HCT116 (cell line): ENCODE results near the gene TMEM209. TPM values are rescaled to one million over a fixed set of nuclear protein-coding genes. Genes with fewer than 3 reads are reported as not detected.

Experiments
- ATAC-seq: fragments of 200-7000 bp; cut with Tn5 transposase; 2 replicates; pipeline ENCODE4 v1.9.1; 2020; ENCODE audit warnings: mild to moderate bottlenecking, moderate library complexity
- BruUV-seq: library from RNA; stranded (reverse); fragments of 400-500 nt; replicated peaks from 2 replicates; lab custom pipeline; 2021; lab: Mats Ljungman, UMichigan
- CTCF ChIA-PET: fragments of 300-600 bp; sonication (Branson Sonifier 250); formaldehyde crosslinking; loops from one replicate; lab custom pipeline; 2021; ENCODE audit warnings: antibody characterized with exemption; lab: Charles Lee
- POLR2A ChIA-PET: fragments of 300-600, 350-600 bp; sonication (Branson Sonifier 250); formaldehyde crosslinking; loops from one replicate; lab custom pipeline; 2021; ENCODE audit warnings: antibody characterized with exemption; lab: Charles Lee
- RAD21 ChIA-PET, 2 experiments: fragments of 300-600 bp; sonication (Branson Sonifier 250); formaldehyde crosslinking; loops; one replicate each; lab custom pipeline; 2023; ENCODE audit warnings: low total read pairs in 2 of 2; ENCODE audit not compliant: uncharacterized antibody in 2 of 2, unreplicated experiment in 2 of 2, low non-redundant PET in 1 of 2; lab: Charles Lee
- DNase-seq: peaks from one replicate; pipeline ENCODE4 v3.0.0-alpha.2; 2010; ENCODE audit warnings: low read depth, low spot score
- H2AFZ ChIP-seq: fragments of 200-600 bp; shearing (Covaris generic), sonication (generic); 2 replicates; pipeline ENCODE4 v1.6.1; 2017; ENCODE audit warnings: low read depth, mixed run types, mixed read lengths, antibody characterized with exemption, low read length; ENCODE audit not compliant: poor library complexity, severe bottlenecking
- H3K27ac ChIP-seq: 2 replicates; pipeline ENCODE4 v1.5.1; 2012; ENCODE audit warnings: low read depth, low read length
- H3K27me3 ChIP-seq: fragments of 200-600 bp; sonication (generic); 2 replicates; pipeline ENCODE4 v1.6.1; 2016; ENCODE audit warnings: mixed run types, low read length, mixed read lengths; ENCODE audit not compliant: insufficient read depth
- H3K36me3 ChIP-seq, 2 experiments: fragments of 200-500 bp in 1 of 2; fragments of 200-600 bp in 1 of 2; sonication (Bioruptor generic) in 1 of 2; sonication (generic) in 1 of 2; 2 replicates each; pipeline versions ENCODE4 v1.5.1 to v1.6.1; 2014 to 2016; ENCODE audit warnings: low read length in 2 of 2, inconsistent platforms in 1 of 2, mixed read lengths in 1 of 2, mixed run types in 1 of 2; ENCODE audit not compliant: insufficient read depth in 2 of 2, control insufficient read depth in 1 of 2
- H3K4me1 ChIP-seq, 2 experiments: fragments of 200-600 bp in 1 of 2; sonication (generic) in 1 of 2; 2 replicates each; pipeline versions ENCODE4 v1.5.1 to v1.6.1; 2012 to 2017; ENCODE audit warnings: low read length in 2 of 2, inconsistent platforms in 1 of 2, mild to moderate bottlenecking in 1 of 2, mixed read lengths in 1 of 2, mixed run types in 1 of 2, moderate library complexity in 1 of 2; ENCODE audit not compliant: insufficient read depth in 2 of 2, control insufficient read depth in 1 of 2
- H3K4me2 ChIP-seq: fragments of 200-600 bp; sonication (generic); 2 replicates; pipeline ENCODE4 v1.6.1; 2017; ENCODE audit warnings: mixed run types, low read length, mixed read lengths
- H3K4me3 ChIP-seq, 2 experiments: fragments of 200-600 bp in 1 of 2; sonication (generic) in 1 of 2; replicated peaks in 1 of 2; 2 replicates each; pipeline ENCODE4 v1.5.1; 2011 to 2016; ENCODE audit warnings: low read length in 2 of 2, control low read depth in 1 of 2, low read depth in 1 of 2, mild to moderate bottlenecking in 1 of 2, mixed read lengths in 1 of 2, mixed run types in 1 of 2
- H3K79me2 ChIP-seq: fragments of 200-600 bp; sonication (generic); 2 replicates; pipeline ENCODE4 v1.6.1; 2017; ENCODE audit warnings: mild to moderate bottlenecking, mixed run types, low read length, moderate library complexity, mixed read lengths; ENCODE audit not compliant: insufficient read depth
- H3K9ac ChIP-seq: fragments of 200-600 bp; sonication (generic); 2 replicates; pipeline ENCODE4 v1.6.1; 2016; ENCODE audit warnings: low read length, mixed read lengths
- H3K9me2 ChIP-seq: fragments of 200-600 bp; sonication (generic), shearing (Covaris generic); 2 replicates; pipeline ENCODE4 v1.6.1; 2017; ENCODE audit warnings: mixed run types, mild to moderate bottlenecking, moderate library complexity; ENCODE audit not compliant: insufficient read depth
- H3K9me3 ChIP-seq, 2 experiments: fragments of 200-500 bp in 1 of 2; fragments of 200-600 bp in 1 of 2; sonication (Bioruptor generic) in 1 of 2; sonication (generic) in 1 of 2; 2 replicates each; pipeline ENCODE4 v1.6.1; 2014 to 2017; ENCODE audit warnings: low read length in 2 of 2, mixed read lengths in 2 of 2, inconsistent platforms in 1 of 2, low read depth in 1 of 2, mild to moderate bottlenecking in 1 of 2, mixed run types in 1 of 2, moderate library complexity in 1 of 2; ENCODE audit not compliant: control insufficient read depth in 1 of 2, insufficient read depth in 1 of 2
- H4K20me1 ChIP-seq: fragments of 200-600 bp; sonication (generic), shearing (Covaris generic); 2 replicates; pipeline ENCODE4 v1.6.1; 2017; ENCODE audit warnings: mixed run types, mild to moderate bottlenecking, moderate library complexity; ENCODE audit not compliant: insufficient read depth
- ATF3 ChIP-seq: IDR thresholded peaks from 2 replicates; pipeline ENCODE4 v1.6.1; 2012
- CBX3 ChIP-seq: IDR thresholded peaks from 2 replicates; pipeline ENCODE4 v1.6.1; 2012; ENCODE audit warnings: low read depth
- CEBPB ChIP-seq: IDR thresholded peaks from 2 replicates; pipeline ENCODE4 v1.6.1; 2012; ENCODE audit warnings: low read depth
- CTCF ChIP-seq, 3 experiments: fragments of 200-600 bp in 1 of 3; sonication (generic) in 1 of 3; IDR thresholded peaks in 2 of 3; conservative IDR thresholded peaks in 1 of 3; 2 replicates each; pipeline ENCODE4 v1.5.1; 2012 to 2017; ENCODE audit warnings: low read depth in 2 of 3, low read length in 2 of 3, antibody characterized with exemption in 1 of 3, borderline replicate concordance in 1 of 3, control low read depth in 1 of 3, mild to moderate bottlenecking in 1 of 3, mixed read lengths in 1 of 3, mixed run types in 1 of 3, moderate library complexity in 1 of 3; ENCODE audit not compliant: insufficient read depth in 1 of 3
- ELF1 ChIP-seq: IDR thresholded peaks from 2 replicates; pipeline ENCODE4 v1.6.1; 2012; ENCODE audit warnings: low read depth, borderline replicate concordance
- EZH2 ChIP-seq: fragments of 200-600 bp; sonication (generic); IDR thresholded peaks from 2 replicates; pipeline ENCODE4 v1.6.1; 2017; ENCODE audit warnings: antibody characterized with exemption, mixed run types
- EZH2phosphoT487 ChIP-seq: fragments of 200-600 bp; IDR thresholded peaks from 2 replicates; pipeline ENCODE4 v1.6.1; 2018; ENCODE audit warnings: antibody characterized with exemption, borderline replicate concordance
- FOSL1 ChIP-seq: IDR thresholded peaks from 2 replicates; pipeline ENCODE4 v1.6.1; 2012; ENCODE audit warnings: low read depth
- JUND ChIP-seq: IDR thresholded peaks from 2 replicates; pipeline ENCODE4 v1.6.1; 2012
- POLR2A ChIP-seq: IDR thresholded peaks from 2 replicates; pipeline ENCODE4 v1.7.0; 2011; ENCODE audit warnings: borderline replicate concordance; ENCODE audit not compliant: insufficient read depth, insufficient read length; ENCODE audit errors: extremely low read depth
- POLR2AphosphoS5 ChIP-seq: IDR thresholded peaks from 2 replicates; pipeline ENCODE4 v1.6.1; 2011; ENCODE audit warnings: mild to moderate bottlenecking, low read depth, low read length, moderate library complexity
- RAD21 ChIP-seq: IDR thresholded peaks from 2 replicates; pipeline ENCODE4 v1.6.1; 2012; ENCODE audit warnings: low read depth, mild to moderate bottlenecking
- SRF ChIP-seq: IDR thresholded peaks from 2 replicates; pipeline ENCODE4 v1.6.1; 2012; ENCODE audit warnings: low read depth
- TCF7L2 ChIP-seq: IDR thresholded peaks from 2 replicates; pipeline ENCODE4 v1.7.0; 2011; ENCODE audit warnings: borderline replicate concordance, inconsistent platforms; ENCODE audit not compliant: insufficient read depth, insufficient read length; ENCODE audit errors: extremely low read depth
- YY1 ChIP-seq: IDR thresholded peaks from 2 replicates; pipeline ENCODE4 v1.6.1; 2011; ENCODE audit warnings: low read length, low read depth, moderate library complexity, mild to moderate bottlenecking; ENCODE audit not compliant: insufficient replicate concordance; ENCODE audit errors: extremely low read depth
- ZFX ChIP-seq: fragments of 450-650 bp; IDR thresholded peaks from 2 replicates; pipeline ENCODE4 v1.6.1; 2017
- ZNF274 ChIP-seq: fragments of 200-500 bp; sonication (Bioruptor generic); IDR thresholded peaks from 2 replicates; pipeline ENCODE4 v1.6.1; 2014; ENCODE audit warnings: mild to moderate bottlenecking, low read depth, low read length, inconsistent platforms
- intact Hi-C: fragments of 100-400 bp; cut with micrococcal nuclease; formaldehyde crosslinking; loops from 2 replicates; pipeline ENCODE4 v1.10.0; 2022
- total RNA-seq: library from RNA; stranded (reverse); gene quantifications from one replicate; pipeline ENCODE4 v1.2.1, GENCODE V29; 2021; ENCODE audit not compliant: unreplicated experiment
- TF ChIP-seq, protein P1 (sequence below): IDR thresholded peaks from 2 replicates; pipeline ENCODE4 v1.6.1; 2011; ENCODE audit warnings: mild to moderate bottlenecking, low read length, moderate library complexity; ENCODE audit not compliant: insufficient replicate concordance; ENCODE audit errors: extremely low read depth

TMEM209 gene
- total RNA-seq, 1 experiment from 2014 or later, result 35.8 TPM

DNA sequence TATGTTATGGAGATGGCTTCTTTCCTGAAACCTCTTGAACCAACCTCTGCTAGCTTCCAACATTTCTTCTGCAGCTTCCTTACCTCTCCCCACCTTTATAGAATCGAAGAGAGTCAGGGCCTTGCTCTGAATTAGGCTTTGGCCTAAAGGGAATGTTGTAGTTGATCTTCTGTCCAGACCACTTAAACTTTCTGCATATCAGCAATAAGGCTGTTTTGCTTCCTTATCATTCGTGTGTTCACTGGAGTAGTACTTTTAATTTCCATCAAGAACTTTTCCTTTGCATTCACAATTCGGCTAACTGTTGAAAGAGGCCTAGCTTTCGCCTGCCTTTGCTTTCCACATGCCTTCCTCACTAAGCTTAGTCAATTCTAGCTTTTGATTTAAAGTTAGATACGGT, 86.9 kb downstream of the TMEM209 start:
- no peaks in the 10 kb centered on the region for H3K9me3 ChIP-seq
- no peaks in the 10 kb centered on the region for H3K79me2 ChIP-seq
- no peaks in the 10 kb centered on the region for H3K9me2 ChIP-seq
- H3K36me3 ChIP-seq, result peaks cover 5 to 7% of the 10 kb centered on the region in 2 experiments; a peak in 1 of 4 replicates
- H4K20me1 ChIP-seq, result no peaks in the 10 kb centered on the region
- RAD21 ChIA-PET, result no interaction called here
- POLR2A ChIA-PET, result no interaction called here
- H3K27ac ChIP-seq, result no peak overlapping the region
- BruUV-seq, result no TSS peak
- ATAC-seq (no peak), DNase-seq (no peak)
- no peak overlapping the region for H3K4me3 ChIP-seq
- H3K9ac ChIP-seq, result no peak overlapping the region
- peaks cover 0 to 12% of the 10 kb centered on the region in 2 experiments; a peak in 2 of 4 replicates for H3K4me1 ChIP-seq
- no peak overlapping the region for H2AFZ ChIP-seq
- H3K27me3 ChIP-seq, result no peaks in the 10 kb centered on the region
- no peak overlapping the region for H3K4me2 ChIP-seq
- intact Hi-C loops, result no loop called here
- CTCF ChIA-PET, result no interaction called here
- TF ChIP-seq POLR2AphosphoS5 (no peak), ATF3 (no peak), JUND (no peak), ZFX (no peak), FOSL1 (no peak), CEBPB (no peak), SRF (no peak), ELF1 (no peak), ZNF274 (no peak), EZH2phosphoT487 (no peak), POLR2A (no peak), RAD21 (no peak), EZH2 (no peak), YY1 (no peak), TCF7L2 (no peak), CBX3 (no peak), CTCF (IDR thresholded peaks at IDR 0.05 in 2 of 3, conservative IDR thresholded peaks at IDR 0.05 in 1 of 3; ENCODE audit: borderline replicate concordance in 1 of 3, insufficient read depth in 1 of 3, low read depth in 2 of 3, low read length in 2 of 3) (no peak)
- TF ChIP-seq, protein P1, sequence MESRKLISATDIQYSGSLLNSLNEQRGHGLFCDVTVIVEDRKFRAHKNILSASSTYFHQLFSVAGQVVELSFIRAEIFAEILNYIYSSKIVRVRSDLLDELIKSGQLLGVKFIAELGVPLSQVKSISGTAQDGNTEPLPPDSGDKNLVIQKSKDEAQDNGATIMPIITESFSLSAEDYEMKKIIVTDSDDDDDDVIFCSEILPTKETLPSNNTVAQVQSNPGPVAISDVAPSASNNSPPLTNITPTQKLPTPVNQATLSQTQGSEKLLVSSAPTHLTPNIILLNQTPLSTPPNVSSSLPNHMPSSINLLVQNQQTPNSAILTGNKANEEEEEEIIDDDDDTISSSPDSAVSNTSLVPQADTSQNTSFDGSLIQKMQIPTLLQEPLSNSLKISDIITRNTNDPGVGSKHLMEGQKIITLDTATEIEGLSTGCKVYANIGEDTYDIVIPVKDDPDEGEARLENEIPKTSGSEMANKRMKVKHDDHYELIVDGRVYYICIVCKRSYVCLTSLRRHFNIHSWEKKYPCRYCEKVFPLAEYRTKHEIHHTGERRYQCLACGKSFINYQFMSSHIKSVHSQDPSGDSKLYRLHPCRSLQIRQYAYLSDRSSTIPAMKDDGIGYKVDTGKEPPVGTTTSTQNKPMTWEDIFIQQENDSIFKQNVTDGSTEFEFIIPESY, result no peak
